Central memory CD4-positive, alpha-beta T cell (primary cell): ENCODE results near the gene AKR1E2.
"Not testable (repeated sequence)": the region's sequence is repeated elsewhere in the genome, so short reads cannot be mapped to it uniquely, and the experiment has no call there.

Source experiments
- DNase-seq: peaks from one replicate; pipeline ENCODE4 v3.0.0; 2022

Gene AKR1E2

DNA sequence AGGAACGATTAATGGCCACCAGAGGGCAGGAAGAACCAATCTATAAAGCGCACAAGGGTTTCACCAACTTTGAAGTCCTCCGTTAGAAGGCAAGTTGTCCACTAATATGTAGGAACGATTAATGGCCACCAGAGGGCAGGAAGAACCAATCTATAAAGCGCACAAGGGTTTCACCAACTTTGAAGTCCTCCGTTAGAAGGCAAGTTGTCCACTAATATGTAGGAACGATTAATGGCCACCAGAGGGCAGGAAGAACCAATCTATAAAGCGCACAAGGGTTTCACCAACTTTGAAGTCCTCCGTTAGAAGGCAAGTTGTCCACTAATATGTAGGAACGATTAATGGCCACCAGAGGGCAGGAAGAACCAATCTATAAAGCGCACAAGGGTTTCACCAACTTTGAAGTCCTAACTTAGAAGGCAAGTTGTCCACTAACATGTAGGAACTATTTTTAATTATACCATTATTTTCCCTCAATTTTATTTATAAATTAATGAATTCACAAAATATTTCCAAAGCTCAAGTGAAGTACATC lies 10.3 kb upstream of the AKR1E2 start:
- not testable (repeated sequence) for DNase-seq

DNA sequence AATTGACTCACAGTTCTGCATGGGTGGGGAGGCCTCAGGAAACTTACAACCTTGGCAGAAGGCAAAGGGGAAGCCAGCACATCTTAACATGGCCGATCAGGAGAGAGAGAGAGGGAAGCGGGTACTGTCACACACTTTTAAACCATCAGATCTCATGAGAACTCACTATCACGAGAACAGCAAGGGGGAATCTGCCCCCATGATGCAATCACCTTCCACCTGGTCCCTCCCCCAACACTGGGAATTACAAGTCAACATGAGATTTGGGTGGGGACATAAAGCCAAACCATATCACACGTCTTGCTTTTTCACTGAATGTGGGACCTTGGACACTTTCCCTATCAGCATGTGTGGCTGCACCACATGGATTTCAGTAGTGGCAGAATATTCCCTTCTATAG lies 9.0 kb upstream of the AKR1E2 start:
- no peak for DNase-seq

DNA sequence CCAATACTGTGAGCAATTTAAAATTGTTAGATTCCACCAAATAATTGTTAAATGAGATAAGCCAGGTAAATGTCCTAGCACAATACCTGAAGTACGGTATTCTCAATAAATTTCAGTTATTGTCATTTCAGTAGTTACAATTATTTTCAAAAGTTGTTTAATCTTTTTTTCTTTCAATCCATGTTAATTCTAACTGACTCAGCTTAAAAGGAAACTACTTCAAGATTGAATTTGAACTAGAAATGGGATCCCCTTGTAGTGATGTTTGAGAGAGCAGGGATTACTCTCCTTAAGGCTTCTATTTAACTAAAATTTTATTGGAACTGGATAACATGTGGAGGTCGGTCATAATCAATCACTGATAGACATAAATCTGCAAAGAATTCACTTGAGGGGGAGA lies 6.9 kb upstream of the AKR1E2 start:
- no peak for DNase-seq

DNA sequence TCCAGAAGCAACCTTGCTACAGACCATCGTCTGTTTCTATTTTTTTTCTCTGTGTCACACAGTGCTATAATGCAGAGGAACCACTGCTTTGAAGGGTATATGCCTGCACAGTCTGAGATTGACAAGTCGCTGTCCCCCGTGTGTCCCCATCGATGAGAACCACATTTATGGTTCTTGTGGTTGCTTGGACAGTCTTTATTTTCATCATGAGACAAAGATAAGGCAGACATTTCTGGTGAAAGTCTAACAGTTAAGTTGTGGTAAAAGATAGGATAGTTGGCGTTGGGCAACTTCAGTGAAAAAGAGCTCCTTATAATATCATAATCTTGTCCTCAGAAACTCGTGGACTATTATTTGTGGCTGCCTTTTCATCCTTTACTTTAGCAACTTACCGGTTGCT lies 6.3 kb upstream of the AKR1E2 start:
- DNase-seq: no peak

DNA sequence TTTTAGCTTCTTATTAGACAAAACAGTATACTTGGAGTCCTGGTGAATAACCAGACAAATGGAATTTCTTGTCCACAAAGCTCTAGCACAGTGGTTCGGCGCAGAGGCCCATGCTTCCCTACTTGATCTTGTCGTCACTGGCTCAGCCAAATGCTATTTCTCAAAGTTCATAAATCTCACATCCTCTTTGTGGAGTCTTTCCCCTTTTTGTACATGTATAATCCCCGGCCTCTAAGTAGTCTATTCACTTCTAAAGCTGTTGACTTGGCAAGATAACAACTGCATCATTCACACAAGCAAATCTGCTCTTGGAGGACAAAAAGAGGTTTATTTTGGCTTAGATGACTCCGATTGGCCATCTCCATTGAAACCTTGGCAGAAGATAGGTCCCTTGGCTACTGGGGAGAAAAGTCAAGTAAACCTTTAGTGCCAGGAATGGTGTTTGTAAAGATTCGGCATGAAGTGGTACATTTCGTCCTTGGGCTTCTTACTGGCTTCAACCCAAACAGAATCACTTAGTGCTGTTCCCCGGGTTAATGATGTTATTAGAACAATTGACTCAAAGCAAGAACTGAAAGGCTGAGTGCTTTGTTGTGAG lies 5.1 kb upstream of the AKR1E2 start:
- no peak for DNase-seq

DNA sequence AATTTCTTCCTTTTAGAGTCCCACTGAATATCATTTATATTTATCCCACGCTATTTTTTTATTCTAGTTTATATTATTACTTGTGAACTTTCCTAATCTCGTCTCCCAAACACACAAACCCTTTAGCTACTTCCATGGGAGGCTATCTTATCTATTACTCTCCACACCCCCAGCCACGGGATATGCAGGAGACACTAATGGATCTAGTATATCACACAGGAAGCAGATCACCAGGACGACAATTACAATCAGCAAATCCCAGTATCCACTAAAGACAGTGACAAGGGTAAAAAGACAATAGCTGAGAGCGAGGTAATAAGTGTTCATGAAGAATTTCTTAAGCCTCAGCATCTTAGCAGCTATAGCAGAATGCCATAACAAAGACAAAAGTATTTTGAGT lies 3.8 kb upstream of the AKR1E2 start:
- no peak for DNase-seq

DNA sequence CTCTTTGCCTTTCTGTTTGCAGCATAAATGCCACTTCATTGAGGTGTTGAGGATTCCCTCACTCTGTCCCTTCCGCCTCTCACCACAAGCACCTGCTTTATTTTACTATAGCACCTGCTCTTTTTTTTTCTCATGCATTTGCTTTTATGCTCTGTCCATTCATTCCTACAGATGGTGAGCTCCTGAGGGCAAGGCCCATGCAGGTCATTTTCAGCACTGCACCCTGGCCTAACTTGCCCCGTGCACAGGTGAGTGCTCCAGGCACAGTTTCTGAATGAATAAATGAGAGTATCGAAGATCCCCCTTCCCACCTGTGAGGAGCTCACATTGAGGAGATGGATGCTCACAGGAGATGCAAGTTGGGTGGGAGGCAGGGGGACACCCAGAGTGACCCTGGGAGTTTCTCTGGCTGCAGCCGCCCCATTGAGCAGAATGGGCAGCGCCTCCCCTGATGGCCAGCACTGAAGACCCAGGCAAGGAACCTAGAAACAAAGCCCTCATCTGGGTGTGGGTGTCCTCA lies 1.2 kb upstream of the AKR1E2 start:
- no peak for DNase-seq

DNA sequence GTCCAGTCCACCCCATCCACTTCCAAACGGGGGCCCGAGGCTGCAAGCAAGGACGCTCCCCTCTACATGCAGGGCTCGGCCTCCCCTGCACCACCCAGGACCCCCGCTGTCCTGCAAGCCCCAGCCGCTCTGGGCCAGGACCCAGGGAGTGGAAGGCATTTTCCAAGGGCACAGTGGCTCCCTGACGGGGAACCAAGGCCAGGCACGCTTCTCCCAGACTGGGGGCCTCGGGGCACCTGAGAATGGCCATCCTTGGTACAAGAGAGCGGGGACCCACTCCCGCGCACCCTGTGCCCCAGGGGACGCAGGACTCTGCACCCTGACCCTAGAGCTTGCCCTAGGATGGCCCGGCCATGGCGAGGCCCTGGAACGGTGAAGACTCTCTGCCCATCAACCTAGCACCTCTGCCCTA lies 545 bp upstream of the AKR1E2 start:
- DNase-seq: no peak

DNA sequence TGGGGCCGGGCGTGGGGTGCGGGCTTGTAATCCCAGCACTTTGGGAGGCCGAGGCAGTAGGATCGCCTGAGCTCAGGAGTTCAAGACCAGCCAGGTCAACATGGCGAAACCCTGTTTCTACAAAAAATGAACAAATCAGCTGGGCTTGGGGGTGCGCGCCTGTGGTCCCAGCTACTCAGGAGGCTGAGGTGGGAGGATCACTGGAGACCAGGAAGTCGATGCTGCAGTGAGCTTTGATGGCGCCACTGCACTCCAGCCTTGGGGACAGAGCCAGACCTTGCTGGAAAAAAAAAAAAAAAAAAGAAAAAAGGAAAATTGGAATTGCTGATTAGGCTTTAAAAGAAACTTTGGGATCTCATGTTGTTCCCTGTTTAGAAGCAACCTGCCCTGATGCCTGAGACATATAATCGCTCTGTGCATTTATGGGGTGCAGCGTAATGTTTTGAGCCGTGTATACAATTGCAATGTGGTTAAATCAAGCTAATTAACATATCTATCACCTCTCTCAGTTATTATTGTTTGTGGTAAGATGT lies 851 bp downstream of the AKR1E2 start:
- DNase-seq: no peak

DNA sequence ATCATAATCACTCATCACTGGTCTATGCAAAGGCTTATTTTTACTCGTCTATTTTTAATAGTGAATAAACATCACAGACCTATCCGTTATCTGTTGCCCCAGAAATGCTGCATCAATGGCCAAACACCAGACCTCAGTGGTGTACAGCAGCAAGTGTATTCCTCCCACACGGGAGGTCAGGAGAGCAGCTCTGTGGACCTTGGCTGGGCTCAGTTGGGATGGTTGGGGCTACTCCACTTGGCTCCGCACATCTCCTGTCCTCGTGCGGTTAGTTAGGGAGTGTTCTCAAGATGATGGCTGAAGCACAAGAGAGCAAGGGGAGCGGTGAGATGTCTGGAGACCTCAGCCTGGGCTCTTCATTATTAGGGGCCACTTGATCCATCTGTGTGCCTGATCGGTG lies 2.0 kb downstream of the AKR1E2 start:
- no peak for DNase-seq

DNA sequence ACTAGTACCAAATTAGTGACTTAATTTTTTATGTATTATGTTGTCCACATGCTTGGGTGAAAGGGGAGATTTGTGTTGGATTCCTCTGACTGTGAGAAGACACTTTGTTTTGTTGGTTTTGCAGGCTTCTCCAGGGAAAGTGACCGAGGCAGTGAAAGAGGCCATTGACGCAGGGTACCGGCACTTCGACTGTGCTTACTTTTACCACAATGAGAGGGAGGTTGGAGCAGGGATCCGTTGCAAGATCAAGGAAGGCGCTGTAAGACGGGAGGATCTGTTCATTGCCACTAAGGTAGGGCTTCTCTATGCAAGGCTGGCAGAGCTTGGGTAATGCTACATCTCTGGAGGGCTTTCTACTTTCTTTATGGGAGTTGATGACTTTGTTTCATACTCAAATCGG lies 4.5 kb downstream of the AKR1E2 start:
- DNase-seq: no peak

DNA sequence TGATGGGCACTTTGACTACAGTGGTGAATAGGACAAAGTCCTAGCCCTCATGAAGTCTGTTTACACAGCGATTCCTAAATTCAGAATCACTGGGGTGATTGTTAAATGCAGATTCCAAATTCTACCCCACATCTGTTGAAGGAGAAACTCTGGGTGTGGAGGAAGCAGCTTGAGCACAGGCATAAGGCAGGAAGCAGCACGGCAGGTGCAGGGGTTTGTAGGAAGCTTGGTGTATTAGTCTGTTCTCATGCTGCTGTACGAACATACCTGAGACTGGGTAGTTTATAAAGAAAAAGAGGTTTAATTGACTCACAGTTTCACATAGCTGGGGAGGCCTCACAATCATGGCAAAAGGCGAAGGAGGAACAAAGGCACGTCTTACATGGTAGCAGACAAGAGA lies 5.1 kb downstream of the AKR1E2 start:
- DNase-seq: no peak

DNA sequence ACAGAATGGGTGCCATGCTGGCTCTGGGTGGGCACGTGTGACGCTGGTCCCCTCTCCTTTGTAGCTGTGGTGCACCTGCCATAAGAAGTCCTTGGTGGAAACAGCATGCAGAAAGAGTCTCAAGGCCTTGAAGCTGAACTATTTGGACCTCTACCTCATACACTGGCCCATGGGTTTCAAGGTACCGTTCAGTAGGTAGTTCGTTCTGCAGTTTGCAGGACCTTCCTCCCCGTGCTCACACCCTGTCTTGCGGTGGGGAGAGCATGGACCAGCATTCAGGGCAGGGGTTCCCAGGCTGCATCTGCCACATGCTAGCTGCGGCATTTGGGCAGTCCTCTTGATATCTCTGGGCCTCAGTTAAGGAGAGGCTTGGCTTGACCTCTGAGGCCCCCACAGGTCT lies 7.3 kb downstream of the AKR1E2 start:
- no peak for DNase-seq

DNA sequence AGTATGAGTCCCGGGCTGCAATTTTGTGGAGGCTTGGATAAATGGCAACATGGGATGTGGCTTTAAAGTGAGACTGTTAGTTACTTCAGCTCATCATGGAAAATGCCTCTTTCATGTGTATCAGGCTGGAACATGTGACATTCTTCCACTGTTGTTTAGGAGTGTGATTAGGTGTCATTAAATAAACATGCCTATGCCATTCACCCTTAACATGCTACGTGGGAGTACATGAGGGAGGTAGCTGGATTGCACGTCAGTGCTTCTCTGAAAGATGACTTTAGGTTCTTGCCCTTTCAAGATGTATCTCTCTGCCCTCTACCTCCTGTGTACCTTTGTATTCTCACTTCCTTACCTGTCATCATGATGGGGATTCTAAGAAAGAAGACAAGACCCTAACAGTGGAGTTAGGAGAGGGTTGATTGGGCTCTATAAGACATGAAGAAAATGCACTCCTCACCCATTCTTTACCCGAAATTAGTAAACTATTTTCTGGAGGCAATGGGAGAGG lies 8.9 kb downstream of the AKR1E2 start:
- no peak for DNase-seq

DNA sequence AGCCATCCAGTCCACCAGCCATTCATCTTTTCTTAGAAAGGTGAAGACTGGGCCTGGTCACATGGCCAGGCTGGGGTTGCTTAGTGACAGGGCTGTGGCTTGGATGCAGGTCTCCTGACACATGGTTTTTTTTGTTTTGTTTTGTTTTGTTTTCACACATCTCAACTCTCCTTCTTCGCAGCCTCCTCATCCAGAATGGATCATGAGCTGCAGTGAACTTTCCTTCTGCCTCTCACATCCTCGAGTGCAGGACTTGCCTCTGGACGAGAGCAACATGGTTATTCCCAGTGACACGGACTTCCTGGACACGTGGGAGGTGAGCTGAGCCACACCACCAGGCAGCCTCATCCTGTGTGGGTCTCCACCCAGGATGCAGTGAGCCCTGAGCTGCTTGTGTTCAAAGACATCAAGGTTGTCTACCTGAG lies 9.5 kb downstream of the AKR1E2 start:
- peak; percentile 46 for DNase-seq

DNA sequence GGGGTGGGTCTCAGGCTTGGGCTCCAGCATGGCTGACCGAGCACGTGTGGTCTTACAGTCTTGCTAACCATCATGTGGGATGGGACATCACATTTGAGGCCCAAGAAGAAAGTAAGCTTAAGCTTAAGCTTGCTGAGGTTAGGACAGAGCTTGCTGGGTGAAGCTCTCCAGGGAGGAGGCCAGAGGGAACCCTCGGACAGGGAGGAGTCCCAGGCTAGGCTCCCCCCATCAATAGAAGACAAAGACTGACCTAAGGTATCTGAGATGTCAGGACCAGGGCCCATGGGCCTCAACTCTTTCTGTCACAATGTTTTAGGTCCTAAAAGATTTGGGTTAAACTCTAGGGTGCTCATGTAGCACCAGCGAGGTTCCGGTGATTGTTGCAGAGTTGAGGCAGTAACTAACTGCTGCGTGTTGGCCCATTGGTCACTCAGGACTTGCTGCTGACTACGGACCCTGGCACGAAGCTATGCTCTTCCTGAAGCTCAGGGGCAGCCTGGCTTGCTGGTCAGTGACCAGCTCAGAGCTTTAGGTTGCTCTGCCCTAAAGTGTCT lies 10.5 kb downstream of the AKR1E2 start:
- no peak for DNase-seq

DNA sequence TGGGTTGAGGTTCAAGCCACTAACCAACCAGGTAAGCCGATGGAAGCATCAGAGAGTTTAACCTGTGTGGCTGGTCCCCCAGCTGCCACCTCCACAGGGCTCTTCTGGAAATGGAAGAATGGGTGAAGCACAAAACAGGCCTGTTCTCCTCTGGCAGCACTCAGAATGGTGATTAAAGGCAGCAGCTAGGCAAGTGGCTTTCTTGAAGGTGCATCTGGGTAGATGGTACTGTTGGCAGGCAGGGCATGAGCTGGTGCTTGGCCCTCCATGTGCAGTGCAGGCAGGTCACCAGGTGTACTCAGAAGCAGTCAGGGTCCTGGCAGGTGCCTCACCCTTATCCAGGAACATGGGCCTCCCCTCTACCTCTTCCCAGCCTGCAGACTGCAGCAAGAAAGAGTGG lies 11.5 kb downstream of the AKR1E2 start:
- DNase-seq: no peak

DNA sequence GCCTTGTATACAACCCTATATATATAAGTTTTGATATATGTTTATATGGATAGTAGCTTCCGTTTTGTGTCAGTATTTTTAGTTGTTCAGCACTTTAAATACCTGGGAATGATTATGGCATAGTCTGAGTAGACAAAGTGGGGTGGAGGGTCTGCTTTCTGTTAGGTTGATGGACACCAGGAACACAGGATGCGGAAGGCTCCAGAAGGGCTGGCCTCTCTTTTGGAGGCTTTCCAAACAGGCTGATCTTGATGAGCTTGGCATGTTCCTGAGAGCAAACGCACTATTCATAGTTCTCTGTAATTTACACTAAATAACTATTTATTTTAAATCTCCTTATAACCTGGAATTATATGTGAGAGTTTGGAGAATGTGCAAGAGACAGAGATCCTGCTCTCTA lies 12.7 kb downstream of the AKR1E2 start:
- no peak for DNase-seq

DNA sequence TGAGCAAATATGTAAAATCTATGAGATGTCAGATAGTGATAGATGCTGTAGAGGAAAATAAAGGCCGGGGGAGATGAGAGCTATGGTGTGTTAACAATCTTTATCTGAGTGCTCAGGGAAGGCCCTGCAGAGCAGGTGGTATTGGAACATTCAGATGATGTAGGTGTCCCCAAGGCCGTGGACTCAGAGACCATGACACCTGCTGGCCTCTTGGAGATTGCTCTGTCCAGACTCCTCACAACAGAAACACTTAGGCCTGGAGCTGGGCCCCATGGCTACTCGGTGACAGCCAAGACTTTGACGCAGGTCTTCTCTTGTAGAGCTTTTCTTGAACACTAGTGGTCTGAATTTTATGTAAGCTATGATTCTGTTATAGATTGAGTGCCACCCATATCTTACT lies 13.3 kb downstream of the AKR1E2 start:
- DNase-seq: no peak

DNA sequence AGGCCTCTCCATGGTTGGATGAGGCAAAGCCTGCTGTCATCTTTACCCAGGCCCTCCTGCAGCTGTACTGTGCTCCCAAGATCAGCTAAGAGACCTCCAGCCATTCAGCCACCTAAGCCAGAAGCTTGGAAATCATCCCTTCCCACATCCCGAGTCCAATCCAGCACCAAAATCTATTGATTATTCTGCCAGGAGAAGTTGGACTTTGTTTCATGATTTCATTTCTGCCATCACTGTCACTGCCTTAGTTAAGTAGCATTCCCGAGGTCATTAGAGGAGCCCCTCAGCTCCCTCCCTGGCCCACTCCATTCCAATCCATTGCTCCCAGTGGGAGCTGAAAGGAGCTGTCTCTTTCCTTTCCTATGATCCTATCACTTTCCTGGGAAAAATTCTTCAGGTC lies 14.1 kb downstream of the AKR1E2 start:
- DNase-seq: no peak

DNA sequence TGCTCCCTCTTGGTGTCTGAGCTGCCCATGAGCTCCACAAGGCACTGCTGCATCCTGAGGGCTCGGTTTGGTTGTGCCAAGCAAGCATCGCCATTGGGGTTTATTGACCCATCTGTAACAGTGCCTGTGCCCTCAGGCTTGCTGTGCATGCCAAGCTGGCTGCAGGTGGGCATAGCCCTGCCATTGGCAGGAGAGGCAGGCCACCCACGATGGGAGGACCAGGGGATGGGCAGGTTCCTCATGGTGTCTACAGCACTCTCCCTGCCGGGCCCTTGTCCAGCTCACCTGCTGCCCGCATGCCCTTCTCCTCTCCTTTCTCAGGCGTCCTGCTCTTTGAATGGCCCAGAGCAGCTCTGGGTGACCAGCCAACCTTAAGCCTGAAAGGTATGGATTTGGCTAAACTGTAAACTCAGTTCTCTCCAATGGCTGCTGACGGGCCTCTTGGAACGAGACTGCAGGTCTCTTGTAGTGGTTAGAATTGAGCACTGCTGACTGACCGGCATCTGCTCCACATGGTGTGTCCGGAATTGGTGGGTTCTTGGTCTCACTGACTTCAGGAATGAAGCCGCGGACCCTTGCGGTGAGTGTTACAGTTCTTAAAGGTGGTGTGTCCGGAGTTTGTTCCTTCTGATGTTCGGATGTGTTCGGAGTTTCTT lies 17.6 kb downstream of the AKR1E2 start:
- no peak for DNase-seq

DNA sequence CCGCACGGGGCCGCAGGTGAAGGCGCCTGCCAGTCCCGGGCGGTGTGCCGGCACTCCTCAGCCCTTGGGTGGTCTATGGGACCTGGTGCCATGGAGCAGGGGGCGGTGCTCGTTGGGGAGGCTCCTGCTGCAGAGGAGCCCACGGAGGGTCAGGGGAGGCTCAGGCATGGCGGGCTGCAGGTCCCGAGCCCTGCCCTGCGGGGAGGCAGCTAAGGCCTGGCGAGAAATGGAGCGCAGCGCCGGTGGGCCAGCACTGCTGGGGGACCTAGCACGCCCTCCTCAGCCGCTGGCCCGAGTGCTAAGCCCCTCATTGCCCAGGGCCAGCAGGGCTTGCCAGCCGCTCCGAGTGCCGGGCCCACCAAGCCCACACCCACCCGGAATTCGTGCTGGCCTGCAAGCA lies 18.9 kb downstream of the AKR1E2 start:
- no peak for DNase-seq

DNA sequence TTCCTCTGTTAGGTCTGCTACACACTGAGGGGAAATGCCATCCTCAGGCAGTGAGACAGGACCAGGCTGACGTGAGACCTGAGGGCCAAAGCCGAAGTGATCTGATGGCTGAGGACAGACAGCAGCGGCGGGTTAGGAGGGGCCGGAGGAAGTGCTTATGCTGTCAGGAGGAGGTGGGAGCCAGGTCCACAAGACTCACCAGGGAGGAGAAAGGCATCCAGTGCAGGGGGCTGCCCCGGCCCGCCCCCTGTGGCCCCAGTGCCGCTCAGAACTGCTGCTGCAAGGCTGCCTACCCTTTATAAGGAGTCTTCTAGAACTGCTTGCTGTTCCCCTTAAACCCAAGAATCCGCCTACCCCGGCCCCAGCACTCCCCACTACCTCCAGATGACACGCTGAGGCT lies 19.8 kb downstream of the AKR1E2 start:
- DNase-seq: no peak

DNA sequence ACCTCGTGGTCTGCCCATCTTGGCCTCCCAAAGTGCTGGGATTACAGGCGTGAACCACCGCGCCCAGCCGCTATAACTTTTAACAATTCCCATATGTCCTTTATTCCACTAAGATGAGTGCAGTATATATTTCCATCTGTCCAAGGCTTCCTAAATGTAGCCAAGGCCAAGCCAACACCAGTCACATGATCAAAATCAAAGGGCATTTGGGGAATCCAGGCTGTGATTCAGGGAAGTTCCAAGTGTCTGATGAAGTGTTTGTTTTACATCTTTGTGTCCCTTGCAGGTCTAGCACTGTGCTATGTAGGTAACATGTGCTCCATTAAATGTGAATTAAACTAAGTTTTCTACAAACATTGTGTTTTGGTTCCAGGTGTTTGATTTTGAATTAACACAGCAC lies 20.8 kb downstream of the AKR1E2 start:
- DNase-seq: no peak
